HL-60/S4 treated with phorbol 12-myristate 13-acetate at 8.2 ng/mL for 4 days and 3 days (cell line): ENCODE data around the gene B4GALT5.

Source experiments
- in situ Hi-C: fragments of 300-500 bp; cut with MboI; formaldehyde crosslinking; loops from 2 replicates; pipeline ENCODE4 v1.15.0; 2022; ENCODE audit warnings: low sequenced_read_pairs

The B4GALT5 gene

DNA sequence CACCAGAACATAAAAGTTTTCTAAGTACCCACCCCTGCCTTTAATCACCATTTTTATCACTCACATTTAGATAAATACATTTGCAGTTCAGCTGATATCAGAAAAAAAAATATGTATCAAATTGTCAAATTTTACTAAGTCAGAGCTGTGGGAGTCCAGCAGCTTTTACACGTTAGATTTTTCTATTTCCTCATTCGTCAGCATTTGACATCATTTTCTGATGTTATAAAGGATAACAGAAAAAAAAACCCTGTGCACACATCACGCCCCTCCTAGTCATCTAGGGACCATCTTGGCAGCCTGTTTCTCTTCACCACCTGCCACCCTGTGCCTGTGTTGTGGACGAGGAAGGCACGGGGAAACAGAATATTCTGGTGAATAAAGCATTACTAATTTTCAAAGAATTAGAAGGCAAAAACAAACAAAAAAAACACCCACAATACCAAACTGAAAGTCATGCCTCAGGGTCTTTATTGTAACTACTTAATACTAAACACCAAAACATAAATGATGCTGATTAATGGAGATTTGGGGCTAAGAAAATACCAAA is 12.4 kb downstream of the B4GALT5 start:
- in situ Hi-C loops: no loop called here

DNA sequence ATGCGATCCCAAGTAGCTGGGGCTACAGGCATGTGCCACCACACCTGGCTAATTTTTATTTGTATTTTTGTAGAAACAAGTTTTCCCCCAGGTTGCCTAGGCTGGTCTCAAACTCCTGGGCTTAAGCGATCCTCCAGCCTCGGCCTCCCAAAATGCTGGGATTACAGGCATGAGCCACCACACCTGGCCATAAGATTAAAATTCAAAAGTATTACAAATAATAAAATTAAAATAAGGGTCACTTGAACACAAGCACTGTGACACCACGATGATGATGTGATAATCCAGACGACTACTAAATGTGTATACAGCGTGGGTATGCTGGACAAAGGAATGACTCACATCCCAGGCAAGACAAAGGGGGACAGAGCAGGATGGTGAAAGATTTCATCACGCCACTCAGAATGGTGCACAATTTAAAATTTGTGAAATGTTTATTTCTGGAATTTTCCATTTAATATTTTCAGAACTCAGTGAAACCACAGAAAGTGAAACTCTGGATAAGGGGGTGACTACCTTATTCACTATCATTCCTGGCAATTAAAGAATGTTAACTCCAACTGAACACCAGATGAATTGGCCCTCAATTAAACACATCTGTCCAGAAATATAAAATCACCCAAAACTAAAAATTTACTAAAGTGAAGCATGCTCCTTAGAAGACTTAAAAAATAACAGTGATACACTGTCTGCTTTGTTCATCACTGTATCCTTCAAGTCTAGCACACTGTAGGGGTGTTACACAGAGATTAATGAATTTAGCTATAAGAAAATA is 13.1 kb downstream of the B4GALT5 start:
- in situ Hi-C loops: no loop called here

- in situ Hi-C loops: no loop called here
Measured at GRCh38 chr20:49699200-49699992, 14.3 kb downstream of the B4GALT5 start.

- in situ Hi-C loops: no loop called here
Measured at GRCh38 chr20:49698477-49698876, 15.2 kb downstream of the B4GALT5 start.

DNA sequence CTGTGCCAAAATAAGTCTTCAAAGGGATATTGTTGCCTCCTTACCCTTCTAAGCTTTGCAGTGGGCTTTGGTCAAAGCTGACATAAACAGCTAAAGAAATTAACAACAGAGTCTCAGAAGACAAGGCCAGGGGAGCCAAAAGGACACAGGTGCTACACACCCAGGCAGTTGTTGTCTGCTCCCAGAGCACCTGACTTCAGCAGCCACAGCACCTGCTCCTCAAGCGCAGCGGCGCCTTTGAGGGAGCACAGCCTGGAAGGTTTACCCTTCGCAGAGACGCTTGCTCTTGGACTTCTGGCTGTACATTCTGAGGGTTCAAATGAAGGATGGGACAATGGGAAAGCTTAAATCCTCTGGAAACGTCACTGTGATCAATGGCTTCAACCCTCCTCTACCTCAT is 16.6 kb downstream of the B4GALT5 start:
- in situ Hi-C loops: no loop called here

DNA sequence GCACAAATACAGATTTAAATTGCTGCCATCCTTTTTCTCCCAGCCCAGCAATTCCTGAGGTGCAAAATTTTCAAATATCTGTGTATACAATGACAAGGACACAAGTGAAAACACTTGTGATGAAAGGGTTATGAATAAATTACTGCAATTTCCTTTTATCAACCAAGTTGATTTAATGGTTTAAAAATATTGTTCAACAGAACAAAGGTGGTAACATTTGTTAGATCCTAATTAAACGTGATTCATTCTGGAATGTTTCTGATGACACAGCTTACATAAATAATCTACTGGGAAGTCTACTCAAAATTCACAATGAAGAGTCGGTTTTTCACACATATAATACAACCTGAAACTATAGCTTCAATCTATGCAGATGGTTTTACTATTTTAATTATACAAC is 17.1 kb downstream of the B4GALT5 start:
- in situ Hi-C loops: no loop called here

DNA sequence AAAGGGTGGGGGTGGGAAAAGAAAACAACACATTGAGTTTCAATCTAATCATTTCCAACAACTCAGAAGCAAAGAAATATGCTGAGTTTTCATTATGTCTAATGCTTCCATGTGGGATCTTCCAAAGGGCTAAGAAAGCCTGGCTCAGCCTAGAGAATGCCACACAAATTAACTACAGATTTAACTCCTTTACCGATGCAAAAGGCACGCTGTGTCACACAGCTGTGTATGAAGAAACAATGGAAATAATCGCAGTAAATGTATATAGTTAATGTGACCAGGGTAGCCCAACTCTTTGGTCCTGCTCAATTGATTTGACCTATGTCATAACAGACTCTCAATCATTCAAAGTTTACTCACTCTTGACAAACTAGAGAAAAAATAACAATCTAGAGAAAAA is 17.8 kb downstream of the B4GALT5 start:
- in situ Hi-C loops: no loop called here

GRCh38 chr20:49694450-49695071 is 19.1 kb downstream of the B4GALT5 start:
- in situ Hi-C loops: no loop called here

DNA sequence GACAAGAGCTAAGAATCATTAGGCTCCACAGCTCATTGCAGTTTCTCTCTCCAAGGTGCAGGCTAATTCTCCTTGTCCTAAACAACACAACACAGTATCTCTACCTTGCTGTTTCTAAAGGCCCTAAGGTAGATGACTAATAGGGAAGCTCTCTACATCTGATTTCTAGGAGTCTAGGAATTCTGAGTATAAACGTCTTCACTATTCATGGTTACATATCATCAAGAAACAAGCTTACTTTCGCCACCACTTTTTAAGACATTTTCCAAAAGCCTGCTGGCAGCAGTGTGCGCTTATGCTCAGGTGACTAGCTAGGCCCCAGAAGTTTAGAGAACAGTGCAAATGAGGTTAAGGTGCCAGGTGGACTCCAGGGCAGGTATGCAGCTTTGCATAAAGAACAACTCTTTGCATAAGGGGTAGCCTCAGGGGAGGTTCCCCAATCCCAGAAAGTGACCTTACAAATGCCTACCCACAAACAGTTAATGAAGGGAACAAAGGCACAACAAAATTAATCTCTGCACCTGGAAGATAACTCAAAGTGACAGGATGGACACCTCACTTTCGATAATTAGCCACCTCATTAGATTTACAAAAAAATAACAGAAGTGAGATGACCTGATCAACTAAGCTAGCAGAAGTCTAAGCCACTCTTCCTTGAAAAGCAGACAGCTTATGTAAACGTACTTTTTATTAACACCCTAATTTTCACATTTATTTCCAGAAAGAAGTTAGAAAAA is 20.1 kb downstream of the B4GALT5 start:
- in situ Hi-C loops: no loop called here

GRCh38 chr20:49692941-49693340 is 20.7 kb downstream of the B4GALT5 start:
- in situ Hi-C loops: no loop called here

- in situ Hi-C loops: no loop called here
Measured at GRCh38 chr20:49691818-49692568, 21.7 kb downstream of the B4GALT5 start.

- in situ Hi-C loops: no loop called here
Measured at GRCh38 chr20:49690899-49691620, 22.6 kb downstream of the B4GALT5 start.

DNA sequence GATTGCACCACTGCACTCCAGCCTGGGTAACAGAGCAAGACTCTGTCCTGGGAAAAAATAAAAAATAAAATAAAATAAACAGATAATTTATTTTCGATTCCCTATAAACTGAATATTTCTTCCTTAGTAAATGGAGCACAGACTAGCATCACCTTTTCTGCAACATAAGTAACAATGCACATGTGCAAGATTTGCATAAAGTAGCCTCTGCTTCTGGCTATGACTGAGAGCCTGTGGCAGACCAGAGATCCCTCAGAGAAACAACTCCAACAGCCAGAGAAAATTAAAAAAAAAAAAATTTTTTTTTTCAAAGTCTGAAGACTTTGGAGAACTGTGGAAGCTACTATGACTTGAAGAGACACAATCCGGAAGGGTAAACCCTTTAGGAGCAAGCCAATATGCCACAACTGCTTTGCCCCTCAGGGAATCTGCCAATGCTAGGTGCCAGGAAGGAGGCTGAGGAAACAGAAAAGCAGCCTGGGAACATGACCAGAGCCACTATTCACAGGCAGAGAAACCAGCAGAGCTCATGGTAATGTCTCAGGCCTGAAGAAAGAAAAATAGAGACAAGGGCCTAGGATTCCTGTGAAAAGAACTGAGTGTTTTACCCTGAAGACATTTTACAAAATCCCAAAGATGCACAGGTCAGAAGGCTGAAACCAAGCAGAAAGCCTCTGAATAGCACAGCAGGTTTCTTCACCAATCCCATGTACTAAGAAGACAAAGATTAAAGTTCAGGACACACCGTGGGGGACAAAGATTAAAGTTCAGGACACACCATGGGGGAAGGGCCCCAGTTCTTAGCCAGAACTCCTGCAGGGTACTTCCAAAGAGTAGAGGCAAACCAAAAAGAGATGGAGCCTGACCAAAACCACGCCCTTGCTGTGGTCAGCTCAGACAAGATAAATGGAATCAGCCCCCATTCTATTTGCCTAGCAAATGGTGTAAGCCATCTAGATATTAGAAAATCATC is 25.8 kb downstream of the B4GALT5 start:
- in situ Hi-C loops: no loop called here

- in situ Hi-C loops: no loop called here
Measured at GRCh38 chr20:49685809-49686208, 27.9 kb downstream of the B4GALT5 start.

DNA sequence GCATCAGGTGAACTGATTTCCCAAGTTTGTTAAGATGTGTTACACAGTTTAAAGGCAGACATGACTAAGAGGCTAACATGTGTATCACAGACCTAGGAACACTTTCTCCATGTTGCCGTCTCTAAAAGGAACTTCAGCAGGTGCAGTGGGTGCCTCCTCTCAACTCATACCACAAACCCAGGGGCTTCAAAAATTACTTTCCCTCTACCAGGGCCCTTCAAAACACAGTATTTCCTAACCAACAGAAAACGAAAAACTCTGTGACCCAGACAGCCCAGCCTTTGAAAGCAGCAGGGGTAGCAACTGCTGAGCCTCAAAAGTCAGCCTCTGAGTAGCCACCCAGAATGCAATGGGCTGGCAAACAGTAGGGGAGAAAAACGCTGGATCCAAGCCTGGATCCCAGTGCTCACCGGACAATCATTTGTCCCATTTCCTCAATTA is 28.5 kb downstream of the B4GALT5 start:
- in situ Hi-C loops: no loop called here

DNA sequence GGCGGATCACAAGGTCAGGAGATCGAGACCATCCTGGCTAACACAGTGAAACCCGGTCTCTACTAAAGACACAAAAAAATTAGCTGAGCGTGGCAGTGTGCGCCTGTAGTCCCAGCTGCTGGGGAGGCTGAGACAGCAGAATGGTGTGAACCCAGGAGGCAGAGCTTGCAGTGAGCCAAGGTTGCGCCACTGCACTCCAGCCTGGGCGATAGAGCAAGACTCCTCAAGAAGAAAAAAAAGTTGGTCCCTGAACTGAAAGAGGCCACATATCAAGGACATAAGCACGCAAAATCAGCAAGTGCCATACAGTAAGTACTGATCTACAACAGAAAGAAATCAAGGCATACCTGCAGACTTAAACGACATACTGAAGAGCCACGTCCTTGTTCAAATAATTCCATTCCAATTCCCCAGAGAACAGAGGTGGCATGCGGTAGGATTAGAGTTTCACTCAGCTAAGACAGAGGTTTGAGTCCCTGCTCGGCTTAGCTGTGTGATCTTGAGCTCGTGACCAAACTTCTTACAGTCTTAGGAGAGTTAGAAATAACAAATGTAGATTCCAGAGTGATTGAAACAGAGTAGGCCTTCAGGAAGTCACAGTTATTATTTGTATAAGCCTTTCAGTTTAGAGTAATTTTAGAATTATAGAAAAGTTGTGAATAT is 29.2 kb downstream of the B4GALT5 start:
- in situ Hi-C loops: no loop called here

- in situ Hi-C loops: no loop called here
Measured at GRCh38 chr20:49682798-49683197, 30.9 kb downstream of the B4GALT5 start.

GRCh38 chr20:49682278-49682677 is 31.4 kb downstream of the B4GALT5 start:
- in situ Hi-C loops: no loop called here
